T-helper 2 cell treated with Interferon-gamma antibody and Interleukin-4, amounts not matched to agents 100 ng/mL and 5 ng/mL, for 36 hours (primary cell): ENCODE results near the gene DOCK1. TPM values are rescaled to one million over a fixed set of nuclear protein-coding genes. Genes with fewer than 3 reads are reported as not detected.
"Not testable (repeated sequence)": the region's sequence is repeated elsewhere in the genome, so short reads cannot be mapped to it uniquely, and the experiment has no call there.

ENCODE experiments used
- intact Hi-C: fragments of 100-400 bp; cut with micrococcal nuclease; formaldehyde crosslinking; loops from one replicate; pipeline ENCODE4 v1.15.1; 2023
- total RNA-seq: library from RNA; stranded (reverse); gene quantifications from 2 replicates; pipeline ENCODE4 v1.2.3, GENCODE V29; 2022

DOCK1 gene
- total RNA-seq, 1 donor from 2014 or later: 0.41 TPM

DNA sequence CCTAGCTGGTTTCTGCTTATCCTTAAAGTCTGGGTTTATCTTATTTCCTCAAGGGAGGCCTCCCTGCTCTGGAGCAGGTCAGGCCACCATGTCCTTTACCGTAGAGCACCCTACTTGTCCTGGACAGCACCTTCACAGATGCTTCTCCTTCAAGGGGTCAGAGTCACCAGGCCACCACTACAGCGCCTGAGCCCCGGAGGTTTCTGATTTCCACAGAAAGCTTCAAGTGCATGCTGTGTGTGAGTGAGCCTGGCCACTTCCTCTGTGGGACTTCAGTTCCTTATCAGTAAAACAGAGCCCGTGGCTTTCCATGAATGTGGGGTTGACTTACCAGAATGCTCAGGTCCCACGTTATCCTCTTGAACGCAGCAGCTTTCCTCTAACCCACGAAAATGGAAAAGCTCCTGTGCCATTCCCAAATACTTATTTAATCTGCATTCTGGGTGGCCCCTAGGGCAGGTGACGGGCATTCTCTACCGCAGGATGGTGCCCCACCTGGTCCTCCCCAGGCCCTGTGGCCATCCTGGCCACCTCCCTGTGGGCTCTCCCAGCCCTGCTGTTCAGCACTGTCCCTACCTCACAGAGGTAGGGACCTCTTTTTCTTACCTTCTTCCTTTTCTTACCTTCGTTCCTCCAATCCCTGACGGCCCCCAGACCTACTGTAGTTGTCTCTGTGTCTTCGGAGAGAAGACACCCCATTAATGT is 1.4 kb upstream of the DOCK1 start:
- intact Hi-C loops: no loop called here

DNA sequence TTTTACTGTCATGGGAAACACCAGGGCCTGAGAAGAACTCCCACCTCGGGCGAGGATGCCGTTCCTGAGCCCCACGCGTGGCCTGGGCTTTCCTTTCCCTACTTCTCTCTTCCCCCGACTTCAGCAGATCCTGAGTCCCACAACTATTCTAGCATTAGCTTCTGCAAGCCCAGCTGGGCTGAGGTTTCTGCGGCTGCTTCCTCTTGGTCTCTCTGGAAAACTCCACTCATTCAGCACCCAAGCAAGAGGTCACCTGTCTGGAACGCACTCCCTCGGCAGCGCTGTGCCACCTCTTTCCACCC is 761 bp upstream of the DOCK1 start:
- intact Hi-C loops: no loop called here

DNA sequence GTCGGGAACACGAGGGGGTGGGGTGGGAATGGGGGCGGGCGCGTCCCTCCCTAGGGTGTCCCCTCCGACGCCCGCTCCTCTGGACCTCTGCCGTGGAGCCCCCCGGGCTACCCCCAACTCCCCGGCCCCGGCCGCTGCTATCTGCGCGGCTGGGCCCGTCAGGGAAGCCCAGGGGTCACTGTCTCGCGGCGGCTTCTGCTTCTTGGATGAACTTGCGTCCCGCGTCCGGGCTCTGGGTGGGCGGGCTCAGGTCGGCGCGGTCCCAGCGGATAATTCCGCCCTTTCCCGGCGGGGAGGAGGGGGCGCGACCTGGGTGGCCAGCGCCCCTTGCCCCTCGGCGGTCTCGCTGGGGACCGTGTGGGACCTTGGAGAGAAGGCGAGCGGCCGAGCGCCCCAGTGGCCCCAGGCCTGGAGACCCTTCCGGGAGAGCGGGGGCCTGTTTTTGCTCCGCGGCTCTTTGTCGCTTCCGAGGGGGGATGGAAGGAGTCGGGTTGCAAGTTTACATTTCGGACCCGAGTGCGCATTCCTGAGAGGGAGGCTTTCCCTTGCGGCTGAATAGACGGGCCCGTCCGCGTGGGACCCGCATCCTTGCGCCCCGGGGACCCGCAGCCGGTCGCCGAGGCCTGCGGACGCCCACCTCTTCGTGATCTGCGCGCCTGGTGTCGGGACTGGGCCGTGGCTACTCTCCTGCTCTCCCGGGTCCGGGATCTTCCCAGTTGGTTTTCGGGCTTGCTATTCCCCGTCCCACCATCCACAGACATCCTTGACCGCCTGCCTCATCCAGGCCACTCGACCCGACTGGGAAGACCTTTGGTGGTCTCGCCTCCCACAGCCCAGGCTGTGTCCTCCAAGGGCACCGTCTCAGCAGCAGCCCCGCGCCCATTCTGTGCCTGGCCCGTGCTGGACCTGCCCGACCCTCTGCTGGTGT is 812 bp downstream of the DOCK1 start:
- intact Hi-C loops: no loop called here

- intact Hi-C loops: no loop called here
Observed at GRCh38 chr10:126906704-126907422, 1.6 kb downstream of the DOCK1 start.

DNA sequence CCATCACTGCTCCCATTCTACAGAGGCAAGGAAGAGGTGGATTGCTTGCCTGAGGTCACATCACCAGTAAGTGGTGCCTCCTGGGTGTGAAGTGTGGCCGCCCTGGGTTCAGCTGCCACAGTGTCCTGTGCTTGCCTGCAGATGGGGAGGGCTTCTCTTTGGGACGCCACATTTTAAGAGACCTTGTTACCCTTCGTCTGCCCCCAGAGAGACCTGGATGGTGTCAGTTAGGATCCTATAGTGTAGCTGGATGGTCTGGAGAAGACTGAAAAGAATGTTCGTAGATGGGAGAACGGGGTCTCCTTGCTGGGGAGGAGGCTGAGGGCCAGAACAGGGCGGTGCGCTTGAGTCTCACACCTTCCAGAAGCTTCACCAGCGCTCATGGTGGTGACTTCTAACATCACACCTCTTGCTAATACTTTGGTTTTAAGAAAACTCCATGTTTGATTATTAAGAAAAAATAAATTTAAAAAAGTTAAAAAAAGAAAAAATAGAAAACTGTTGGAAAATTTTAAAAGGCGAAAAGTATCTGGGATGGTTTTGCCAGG is 2.3 kb downstream of the DOCK1 start:
- intact Hi-C loops: no loop called here

GRCh38 chr10:126908225-126908624 is 3.0 kb downstream of the DOCK1 start:
- intact Hi-C loops: no loop called here

GRCh38 chr10:126908729-126909128 is 3.5 kb downstream of the DOCK1 start:
- intact Hi-C loops: no loop called here

DNA sequence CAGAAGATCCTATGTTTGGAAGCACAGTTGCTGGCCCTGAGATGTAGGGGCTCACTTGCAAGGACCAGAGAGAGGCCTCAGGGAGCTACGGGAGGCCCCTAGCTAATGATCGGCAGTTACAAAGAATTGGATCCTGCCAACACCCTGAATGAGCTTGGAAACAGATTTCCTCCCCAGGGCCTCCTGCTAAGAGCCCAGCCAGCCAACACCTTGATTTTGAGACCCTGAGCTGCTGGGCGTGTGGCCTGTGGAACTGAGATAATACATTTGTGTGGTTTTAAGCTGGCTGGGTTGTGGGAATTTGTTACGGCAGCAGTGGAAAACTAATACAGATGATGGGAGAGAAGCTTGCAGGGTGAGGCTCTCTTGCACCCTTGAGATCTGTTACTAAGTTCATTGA is 3.9 kb downstream of the DOCK1 start:
- intact Hi-C loops: no loop called here

DNA sequence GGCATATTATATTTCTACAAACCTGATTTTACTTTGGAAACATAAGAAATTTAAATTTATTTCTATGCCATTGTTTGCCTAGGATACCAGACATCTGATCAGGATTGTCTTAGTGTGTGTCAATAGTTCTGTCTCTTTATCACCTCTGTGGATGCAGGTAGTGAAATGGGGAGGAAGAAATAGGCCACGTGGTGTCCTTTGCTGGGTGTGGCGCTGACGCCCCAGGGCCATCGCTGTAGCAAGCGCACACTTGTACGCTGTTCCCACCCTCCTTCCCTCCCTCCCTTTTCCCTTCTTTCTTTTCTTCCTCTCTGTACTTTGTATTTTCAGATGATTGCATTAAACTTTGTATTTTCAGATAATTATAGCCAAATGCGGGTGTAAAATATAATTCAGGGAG is 5.0 kb downstream of the DOCK1 start:
- intact Hi-C loops: no loop called here

DNA sequence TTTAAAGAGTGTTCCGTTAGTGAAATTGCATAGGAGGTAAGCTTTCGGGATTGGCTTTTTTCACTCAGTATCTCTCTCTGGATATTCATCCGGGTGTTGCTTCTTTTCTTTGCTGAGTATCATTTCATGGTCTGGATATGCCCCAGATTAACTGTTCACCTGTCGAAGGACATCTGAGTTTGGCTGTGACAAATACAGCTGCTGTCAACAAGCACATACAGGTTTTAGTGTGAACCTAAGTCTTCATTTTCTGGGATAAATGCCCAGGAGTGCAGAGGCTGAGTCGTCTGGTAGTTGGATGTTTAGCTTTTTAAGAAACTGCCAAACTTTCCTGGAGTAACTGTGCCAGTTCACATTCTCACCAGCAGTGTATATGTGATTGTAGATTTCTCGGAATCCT is 5.6 kb downstream of the DOCK1 start:
- intact Hi-C loops: no loop called here

- intact Hi-C loops: no loop called here
Observed at GRCh38 chr10:126911301-126911700, 6.1 kb downstream of the DOCK1 start.

- intact Hi-C loops: no loop called here
Observed at GRCh38 chr10:126913316-126913715, 8.1 kb downstream of the DOCK1 start.

DNA sequence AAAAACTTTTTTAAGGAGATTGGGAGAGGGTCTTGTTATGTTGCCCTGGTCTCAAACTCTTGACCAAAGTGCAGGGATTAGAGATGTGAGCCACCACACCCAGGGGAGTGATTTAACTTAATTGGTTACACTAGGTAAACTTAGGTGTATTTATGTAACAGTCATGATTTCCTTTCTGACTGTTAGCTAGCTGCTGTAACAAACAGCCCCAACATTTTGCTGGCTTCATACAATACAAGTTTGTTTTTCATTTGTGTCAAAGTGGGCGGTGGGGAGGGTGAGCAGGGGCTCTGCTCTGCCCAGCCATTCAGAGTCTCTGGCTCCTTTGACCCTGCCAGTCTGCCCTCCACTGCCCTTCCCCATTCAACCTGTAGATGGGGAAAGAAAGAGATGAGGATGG is 9.3 kb downstream of the DOCK1 start:
- intact Hi-C loops: no loop called here

GRCh38 chr10:126916952-126917351 is 11.7 kb downstream of the DOCK1 start:
- intact Hi-C loops: not testable (repeated sequence)

GRCh38 chr10:126917375-126917774 is 12.1 kb downstream of the DOCK1 start:
- intact Hi-C loops: no loop called here

DNA sequence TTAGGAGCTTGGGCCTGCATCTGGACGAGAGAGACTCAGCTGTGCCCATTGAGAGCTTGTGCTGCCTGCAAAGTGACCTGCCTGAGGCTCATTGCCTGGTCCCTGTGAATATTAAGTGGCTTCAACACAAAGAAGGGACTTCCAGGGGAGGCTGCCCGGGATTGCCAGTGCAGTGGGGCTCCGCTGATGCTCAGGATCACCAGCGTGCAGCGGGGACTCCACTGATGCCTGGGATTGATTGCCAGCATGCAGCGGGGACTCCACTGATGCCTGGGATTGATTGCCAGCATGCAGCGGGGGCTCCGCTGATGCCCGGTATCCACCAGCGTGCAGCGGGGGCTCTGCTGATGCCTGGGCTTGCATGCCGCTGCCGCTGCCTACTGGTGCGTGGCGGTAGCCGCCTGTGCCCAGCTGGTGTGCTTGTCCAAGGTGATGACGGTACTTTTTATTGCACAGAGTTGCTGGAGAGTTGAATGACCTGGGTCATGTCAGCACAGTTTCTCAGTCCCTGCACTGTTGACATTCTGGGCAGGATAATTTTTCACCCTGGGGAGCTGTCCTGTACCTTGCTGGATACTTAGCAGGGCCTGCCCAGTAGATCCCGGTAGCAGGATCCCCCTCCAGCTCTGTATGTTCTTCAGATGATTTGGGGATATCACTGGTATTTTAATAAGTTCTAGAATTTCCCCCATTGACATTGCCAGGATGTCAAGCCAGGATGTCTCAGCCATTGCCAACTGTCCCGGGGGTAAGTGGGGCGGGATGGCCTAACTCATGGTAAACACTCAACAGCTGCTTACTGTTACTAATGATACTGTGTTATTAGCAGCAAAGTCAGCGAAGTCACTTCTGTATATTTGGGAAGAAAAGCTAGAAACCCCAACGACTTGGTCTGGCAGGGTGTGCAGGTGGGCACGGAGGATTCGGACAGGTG is 13.0 kb downstream of the DOCK1 start:
- intact Hi-C loops: no loop called here

GRCh38 chr10:126919426-126919825 is 14.2 kb downstream of the DOCK1 start:
- intact Hi-C loops: no loop called here

GRCh38 chr10:126921162-126921561 is 15.9 kb downstream of the DOCK1 start:
- intact Hi-C loops: no loop called here

DNA sequence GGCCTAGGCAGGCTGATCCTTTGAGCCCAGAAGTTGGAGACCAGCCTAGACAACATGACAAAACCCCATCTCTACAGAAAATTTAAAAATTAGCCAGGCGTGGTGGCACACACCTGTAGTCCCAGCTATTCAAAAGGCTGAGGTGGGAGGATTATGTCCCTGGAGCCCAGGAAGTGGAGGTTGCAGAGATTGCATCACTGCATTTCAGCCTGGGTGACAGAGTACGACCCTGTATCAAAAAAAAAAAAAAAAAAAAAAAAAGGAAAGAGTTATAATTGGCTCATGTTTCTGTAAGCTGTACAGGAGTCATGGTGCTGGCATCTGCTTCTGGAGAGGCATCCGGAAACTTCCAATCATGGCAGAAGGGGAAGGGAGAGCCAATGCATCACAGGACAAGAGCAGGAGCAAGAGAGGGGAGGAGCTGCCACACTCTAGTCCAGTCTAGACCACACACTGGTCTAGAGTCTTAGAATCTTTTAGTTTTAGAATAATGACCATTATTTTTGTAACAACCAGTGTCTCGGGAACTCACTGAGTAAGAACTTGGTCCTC is 16.8 kb downstream of the DOCK1 start:
- intact Hi-C loops: no loop called here

GRCh38 chr10:126924180-126924914 is 19.1 kb downstream of the DOCK1 start:
- intact Hi-C loops: no loop called here
